Measurements from ENCODE around the gene SLC26A4. TPM values are rescaled to one million over a fixed set of nuclear protein-coding genes. Genes with fewer than 3 reads are reported as not detected.

The SLC26A4 gene
- total RNA-seq, 1 experiment from 2014 or later, result 0.09 TPM

DNA sequence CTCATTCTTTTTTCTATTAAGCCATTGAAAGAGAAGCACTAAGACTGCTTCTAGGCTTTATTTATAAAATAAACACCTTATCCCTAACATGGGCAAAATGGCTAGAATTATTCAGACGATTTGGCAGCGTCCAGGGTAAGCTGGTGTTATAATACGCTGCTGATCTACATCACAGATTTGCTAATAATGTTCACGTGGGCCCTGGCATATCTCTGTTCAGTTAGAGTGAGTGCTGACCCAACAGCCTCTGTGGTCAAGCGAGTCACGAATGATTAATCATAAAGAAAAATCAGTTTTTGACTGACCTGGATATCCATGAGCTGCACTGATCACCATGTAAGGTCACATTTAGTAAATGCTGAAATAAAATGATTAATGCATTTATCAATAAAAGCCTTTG lies 54.9 kb downstream of the SLC26A4 start:
- Mint-ChIP-seq H3K9me3 (ENCODE audit: low read depth, unreplicated experiment) (no peaks in the 10 kb centered on the region), H3K27ac (ENCODE audit: unreplicated experiment) (no peak overlapping the region), H3K36me3 (ENCODE audit: insufficient read depth, unreplicated experiment) (no peaks in the 10 kb centered on the region), H3K27me3 (ENCODE audit: unreplicated experiment) (peaks cover 15% of the 10 kb centered on the region), H3K4me3 (ENCODE audit: low read depth, unreplicated experiment) (no peak overlapping the region), H3K4me1 (ENCODE audit: low read depth, unreplicated experiment) (no peaks in the 10 kb centered on the region)
- CTCF ChIA-PET, result no interaction called here
- DNase-seq, result no peak
- intact Hi-C loops (cut with micrococcal nuclease; ENCODE audit: unreplicated experiment), result no loop called here
- BruUV-seq (replicated peaks), result no TSS peak
- no peak for TF ChIP-seq CTCF (IDR thresholded peaks at IDR 0.05; ENCODE audit: unreplicated experiment)

DNA sequence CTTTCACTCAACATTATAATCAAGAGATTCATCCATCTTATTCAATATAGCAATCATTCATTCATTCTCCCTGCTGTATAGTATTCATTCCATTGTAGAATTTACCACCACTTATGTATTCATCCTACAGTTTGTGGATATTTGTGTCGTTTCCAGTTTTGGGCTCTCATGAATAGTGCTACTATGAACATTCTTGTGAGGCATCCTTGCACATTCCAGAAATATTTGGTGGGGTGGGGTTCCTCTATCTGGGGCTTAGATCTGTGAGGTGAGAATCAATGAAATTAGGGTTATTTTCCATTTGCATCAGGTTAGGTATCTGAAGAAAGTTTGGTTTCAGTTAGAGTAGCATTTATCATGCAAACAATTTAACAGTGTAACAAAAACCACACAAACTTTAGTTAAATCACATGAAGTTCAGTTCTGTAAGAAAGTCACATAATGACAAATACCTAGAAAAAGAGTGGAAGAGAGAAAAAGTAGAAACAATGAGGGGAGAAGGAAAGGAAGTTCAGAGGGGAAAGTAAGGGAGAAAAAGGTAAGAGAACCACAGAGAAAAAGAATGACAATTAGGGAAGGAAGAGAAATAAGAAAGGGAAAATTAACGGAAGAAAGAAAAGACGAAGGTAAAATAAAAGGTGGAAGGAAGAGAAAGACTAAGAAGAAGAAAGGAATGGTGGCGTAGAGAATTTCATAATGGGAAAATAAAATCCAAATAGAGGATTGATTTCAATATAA lies 58.0 kb downstream of the SLC26A4 start:
- intact Hi-C loops (cut with micrococcal nuclease; ENCODE audit: unreplicated experiment), result no loop called here
- no peaks in the 10 kb centered on the region for H3K9me3 Mint-ChIP-seq (ENCODE audit: low read depth, unreplicated experiment)
- peaks cover 15% of the 10 kb centered on the region for H3K27me3 Mint-ChIP-seq (ENCODE audit: unreplicated experiment)
- H3K4me3 Mint-ChIP-seq (ENCODE audit: low read depth, unreplicated experiment), result no peak overlapping the region
- no peak overlapping the region for H3K27ac Mint-ChIP-seq (ENCODE audit: unreplicated experiment)
- no peak for DNase-seq
- CTCF ChIA-PET, result no interaction called here
- no peaks in the 10 kb centered on the region for H3K4me1 Mint-ChIP-seq (ENCODE audit: low read depth, unreplicated experiment)
- H3K36me3 Mint-ChIP-seq (ENCODE audit: insufficient read depth, unreplicated experiment), result no peaks in the 10 kb centered on the region
- no TSS peak for BruUV-seq (replicated peaks)
- TF ChIP-seq CTCF (IDR thresholded peaks at IDR 0.05; ENCODE audit: unreplicated experiment), result no peak

DNA sequence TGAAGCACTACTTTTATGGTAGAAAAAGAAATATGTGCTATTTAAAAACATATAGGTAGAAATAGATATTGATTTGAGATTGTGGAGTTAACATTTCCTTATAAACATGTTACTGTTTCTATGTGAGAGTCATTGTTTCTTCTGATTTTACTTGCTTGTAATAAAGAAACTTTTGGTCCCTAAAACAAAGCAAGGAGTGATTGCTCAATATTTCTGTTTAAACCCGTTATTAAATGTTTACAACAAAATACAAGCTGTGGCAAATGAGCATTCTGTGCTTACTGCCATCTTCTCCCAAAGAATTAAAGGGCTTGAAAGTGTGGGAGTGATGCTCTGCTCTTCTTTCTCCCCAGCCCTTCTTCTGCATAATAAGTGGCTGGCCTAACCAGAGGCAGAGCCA lies 60.7 kb downstream of the SLC26A4 start:
- no peak for TF ChIP-seq CTCF (IDR thresholded peaks at IDR 0.05; ENCODE audit: unreplicated experiment)

DNA sequence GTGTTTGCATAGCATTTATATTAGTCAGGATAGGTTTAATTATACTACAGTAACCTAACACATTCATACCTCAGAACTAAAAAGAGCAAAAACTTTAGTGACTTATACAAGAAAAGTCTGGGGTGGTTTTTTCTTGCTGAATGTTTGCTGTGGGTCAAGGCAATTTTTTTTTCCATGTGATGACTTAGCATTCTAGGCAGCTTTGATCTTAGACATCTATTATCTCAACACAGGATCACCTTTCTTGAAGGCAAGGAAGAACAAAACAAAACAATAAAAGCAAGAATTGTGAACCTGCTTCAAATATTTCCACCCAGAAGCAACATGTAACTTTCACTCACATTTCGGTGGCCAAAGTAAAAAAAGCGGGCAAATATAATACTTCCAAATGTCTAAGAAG lies 62.6 kb downstream of the SLC26A4 start:
- no peak overlapping the region for H3K4me3 Mint-ChIP-seq (ENCODE audit: low read depth, unreplicated experiment)
- H3K9me3 Mint-ChIP-seq (ENCODE audit: low read depth, unreplicated experiment), result no peaks in the 10 kb centered on the region
- H3K4me1 Mint-ChIP-seq (ENCODE audit: low read depth, unreplicated experiment), result no peaks in the 10 kb centered on the region
- intact Hi-C loops (cut with micrococcal nuclease; ENCODE audit: unreplicated experiment), result loop anchor here (10.0 kb wide), 1 partner anchor 138 kb away; the partner anchor contains the start of gene BCAP29
- no peaks in the 10 kb centered on the region for H3K36me3 Mint-ChIP-seq (ENCODE audit: insufficient read depth, unreplicated experiment)
- peaks cover 33% of the 10 kb centered on the region for H3K27me3 Mint-ChIP-seq (ENCODE audit: unreplicated experiment)
- TF ChIP-seq CTCF (IDR thresholded peaks at IDR 0.05; ENCODE audit: unreplicated experiment), result no peak
- H3K27ac Mint-ChIP-seq (ENCODE audit: unreplicated experiment), result no peak overlapping the region
- DNase-seq, result no peak
- BruUV-seq (replicated peaks), result no TSS peak
- CTCF ChIA-PET, result no interaction called here

More for the DNA sequence above, 60.7 kb downstream of the SLC26A4 start:
- H3K36me3 Mint-ChIP-seq (ENCODE audit: insufficient read depth, unreplicated experiment), result no peaks in the 10 kb centered on the region
- H3K4me1 Mint-ChIP-seq (ENCODE audit: low read depth, unreplicated experiment), result no peaks in the 10 kb centered on the region
- H3K27ac Mint-ChIP-seq (ENCODE audit: unreplicated experiment), result no peak overlapping the region
- CTCF ChIA-PET, result no interaction called here
- peaks cover 17% of the 10 kb centered on the region for H3K27me3 Mint-ChIP-seq (ENCODE audit: unreplicated experiment)
- no TSS peak for BruUV-seq (replicated peaks)
- DNase-seq, result no peak
- intact Hi-C loops (cut with micrococcal nuclease; ENCODE audit: unreplicated experiment), result loop anchor here (10.0 kb wide), 1 partner anchor 136 kb away; the partner anchor contains the start of gene BCAP29
- no peak overlapping the region for H3K4me3 Mint-ChIP-seq (ENCODE audit: low read depth, unreplicated experiment)
- H3K9me3 Mint-ChIP-seq (ENCODE audit: low read depth, unreplicated experiment), result no peaks in the 10 kb centered on the region

Data from Calu3 (cell line).